ENCODE data around the gene FRMD6. TPM values are rescaled to one million over a fixed set of nuclear protein-coding genes. Genes with fewer than 3 reads are reported as not detected.

Gene FRMD6
- total and polyA plus RNA-seq, 9 of the 15 experiments (the other 6 are each of a cell fraction or from before 2014, with no cell fraction given): 0.11 to 0.92 (median 0.53) TPM

GRCh38 chr14:51674294-51675002 lies 22.7 kb downstream of the FRMD6 start (continued):
- TF ChIP-seq ZNF395 (CRISPR knock-in tag; IDR thresholded peaks at IDR 0.05) (no peak), HMGN3 (IDR thresholded peaks at IDR 0.05; ENCODE audit: borderline replicate concordance, extremely low read depth, insufficient read length, low read depth, low read length) (no peak), ZNF165 (CRISPR knock-in tag; IDR thresholded peaks at IDR 0.05; ENCODE audit: borderline replicate concordance) (no peak), MCM7 (IDR thresholded peaks at IDR 0.05) (no peak), THRAP3 (IDR thresholded peaks at IDR 0.05; ENCODE audit: borderline replicate concordance) (no peak)

GRCh38 chr14:51676549-51676948 lies 24.8 kb downstream of the FRMD6 start:
- no TSS peak for BruUV-seq (replicated peaks)

More at GRCh38 chr14:51676549-51676948, 24.8 kb downstream of the FRMD6 start:
- Histone ChIP-seq H3K9ac (ENCODE audit: insufficient read depth in 1 of 2, low read depth in 2 of 2, low read length in 2 of 2) (no peak overlapping the region), H3K27ac (ENCODE audit: extremely low read depth, low read depth, low read length) (no peak overlapping the region), H3K4me1 (replicated peaks in 1 of 2; ENCODE audit: control insufficient read depth in 2 of 2, insufficient read depth in 2 of 2, low read length in 2 of 2) (no peaks in the 10 kb centered on the region), H3K9me1 (ENCODE audit: control insufficient read depth, insufficient read depth, low read length) (no peaks in the 10 kb centered on the region), H3K9me3 (replicated peaks; ENCODE audit: control insufficient read depth, insufficient read depth, low read depth, low read length) (no peaks in the 10 kb centered on the region), H3K4me2 (ENCODE audit: insufficient read depth, low read length) (no peak overlapping the region), H3K4me3 (no peak overlapping the region), H3K27me3 (ENCODE audit: control insufficient read depth in 2 of 2, insufficient read depth in 2 of 2, low read length in 2 of 2) (no peaks in the 10 kb centered on the region), H2AFZ (ENCODE audit: low read depth, low read length) (no peak overlapping the region), H3K79me2 (ENCODE audit: control insufficient read depth, insufficient read depth, low read length) (no peaks in the 10 kb centered on the region), H3K36me3 (ENCODE audit: control insufficient read depth, insufficient read depth, low read length) (no peaks in the 10 kb centered on the region), H4K20me1 (replicated peaks; ENCODE audit: control insufficient read depth, insufficient read depth, low read length) (no peaks in the 10 kb centered on the region)
- no peak for TF ChIP-seq MTA1 (IDR thresholded peaks at IDR 0.05; ENCODE audit: borderline replicate concordance)
- TF ChIP-seq MTA2 (IDR thresholded peaks at IDR 0.05; ENCODE audit: low read depth): no peak
- TF ChIP-seq REST (IDR thresholded peaks at IDR 0.05; ENCODE audit: borderline replicate concordance): no peak
- no peak for TF ChIP-seq REST (CRISPR knock-in tag; IDR thresholded peaks at IDR 0.05; ENCODE audit: low read depth)
- no peak for TF ChIP-seq FOS (IDR thresholded peaks at IDR 0.05; ENCODE audit: extremely low read depth, insufficient read length)
- in situ Hi-C loops (cut with MboI) (no loop called here), intact Hi-C loops (cut with micrococcal nuclease) (no loop called here)
- no peak for ATAC-seq
- no peak for DNase-seq (ENCODE audit: extremely low read depth in 1 of 4, low spot score in 3 of 4)
- ChIA-PET CTCF (ENCODE audit: low intra/inter-chr PET ratio) (no interaction called here), POLR2A (no interaction called here)
- no peak for FAIRE-seq
